Loucy (cell line): ENCODE data around the gene POTEG.
"Not testable (repeated sequence)": the region's sequence is repeated elsewhere in the genome, so short reads cannot be mapped to it uniquely, and the experiment has no call there.

Experiments used
- EZH2phosphoT487 ChIP-seq: fragments of 200-600 bp; IDR thresholded peaks from 2 replicates; pipeline ENCODE4 v1.6.1; 2018; ENCODE audit warnings: antibody characterized with exemption, mild to moderate bottlenecking, moderate library complexity, borderline replicate concordance
- TF ChIP-seq, protein P1 (sequence below): fragments of 200-600 bp; sonication (generic); conservative IDR thresholded peaks from 2 replicates; pipeline ENCODE4 v1.5.1; 2014; ENCODE audit warnings: mild to moderate bottlenecking, antibody characterized with exemption, low read length

GRCh38 chr14:19361636-19362253 lies 72.4 kb downstream of the POTEG start:
- TF ChIP-seq, protein P1, sequence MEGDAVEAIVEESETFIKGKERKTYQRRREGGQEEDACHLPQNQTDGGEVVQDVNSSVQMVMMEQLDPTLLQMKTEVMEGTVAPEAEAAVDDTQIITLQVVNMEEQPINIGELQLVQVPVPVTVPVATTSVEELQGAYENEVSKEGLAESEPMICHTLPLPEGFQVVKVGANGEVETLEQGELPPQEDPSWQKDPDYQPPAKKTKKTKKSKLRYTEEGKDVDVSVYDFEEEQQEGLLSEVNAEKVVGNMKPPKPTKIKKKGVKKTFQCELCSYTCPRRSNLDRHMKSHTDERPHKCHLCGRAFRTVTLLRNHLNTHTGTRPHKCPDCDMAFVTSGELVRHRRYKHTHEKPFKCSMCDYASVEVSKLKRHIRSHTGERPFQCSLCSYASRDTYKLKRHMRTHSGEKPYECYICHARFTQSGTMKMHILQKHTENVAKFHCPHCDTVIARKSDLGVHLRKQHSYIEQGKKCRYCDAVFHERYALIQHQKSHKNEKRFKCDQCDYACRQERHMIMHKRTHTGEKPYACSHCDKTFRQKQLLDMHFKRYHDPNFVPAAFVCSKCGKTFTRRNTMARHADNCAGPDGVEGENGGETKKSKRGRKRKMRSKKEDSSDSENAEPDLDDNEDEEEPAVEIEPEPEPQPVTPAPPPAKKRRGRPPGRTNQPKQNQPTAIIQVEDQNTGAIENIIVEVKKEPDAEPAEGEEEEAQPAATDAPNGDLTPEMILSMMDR: not testable (repeated sequence)
- not testable (repeated sequence) for TF ChIP-seq EZH2phosphoT487
